ENCODE measurements around the gene IPO13.

Gene IPO13

GRCh38 chr1:43931711-43932660 is 14.8 kb upstream of the IPO13 start:
- DNase-seq: no peak

DNA sequence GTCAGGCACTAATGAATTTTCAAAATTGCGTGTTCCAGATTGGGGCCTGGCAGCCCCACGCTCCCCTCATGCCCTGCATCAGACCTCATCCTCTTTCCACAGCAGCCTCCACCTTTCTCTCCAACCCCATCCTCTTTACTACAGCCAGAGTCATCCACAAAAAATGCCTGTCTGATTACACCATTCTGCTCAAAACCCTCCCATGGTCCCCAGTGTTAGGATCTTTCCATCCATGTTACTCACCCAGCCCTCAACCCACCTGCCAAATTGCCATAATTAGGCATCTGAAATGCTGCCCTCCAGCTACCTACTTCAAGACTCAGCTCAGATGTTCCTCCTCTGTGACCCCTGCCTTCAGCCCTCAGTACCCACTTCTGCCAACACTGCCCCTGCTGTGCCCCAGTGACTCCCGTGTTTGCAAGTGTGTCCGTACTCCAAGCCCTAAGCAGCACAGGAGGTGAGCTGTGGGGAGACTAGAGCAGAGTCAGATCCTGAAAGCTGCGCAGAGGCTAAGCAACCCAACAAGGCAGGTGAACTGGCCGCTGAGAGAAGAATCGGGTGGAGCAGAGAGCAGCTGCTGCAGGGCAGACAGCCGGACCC is 13.9 kb upstream of the IPO13 start:
- no peak for DNase-seq

DNA sequence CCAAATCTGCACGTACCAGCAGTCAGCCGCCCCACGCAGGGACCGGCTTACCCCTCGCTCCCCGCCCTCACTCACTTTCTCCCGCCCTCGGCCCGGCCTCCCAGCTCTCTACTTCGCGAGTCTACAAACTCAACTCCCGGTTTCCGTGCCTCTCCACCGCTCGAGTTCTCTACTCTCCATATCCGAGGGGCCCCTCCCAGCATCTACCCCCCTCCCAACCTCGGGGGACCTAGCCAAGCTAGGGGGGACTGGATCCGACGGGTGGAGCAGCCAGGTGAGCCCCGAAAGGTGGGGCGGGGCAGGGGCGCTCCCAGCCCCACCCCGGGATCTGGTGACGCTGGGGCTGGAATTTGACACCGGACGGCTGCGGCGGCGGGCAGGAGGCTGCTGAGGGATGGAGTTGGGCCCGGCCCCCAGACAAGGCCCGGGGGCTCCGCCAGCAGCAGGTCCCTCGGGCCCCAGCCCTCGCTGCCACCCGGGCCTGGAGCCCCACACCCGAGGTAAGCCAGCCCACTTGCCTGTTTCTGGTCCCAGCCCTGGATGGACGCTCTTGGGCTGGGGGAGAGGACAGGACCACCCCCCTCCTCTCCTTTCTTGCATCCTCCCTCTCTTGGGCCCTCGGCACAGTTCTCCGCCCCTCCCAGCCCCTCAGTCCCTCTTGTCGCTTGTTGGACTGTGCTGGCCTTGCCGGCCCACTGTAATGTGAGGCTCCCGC is 13.2 kb upstream of the IPO13 start, which contains the start of gene ARTN:
Gene ARTN, plus strand, starts transcription at position 416 of the 715 bp plus-strand sequence. CDS start 1,856 bp downstream, outside the sequence.
- no peak for DNase-seq

- peak; percentile 20 for DNase-seq
Observed at GRCh38 chr1:43934101-43934985, 12.4 kb upstream of the IPO13 start.

- DNase-seq: no peak
Observed at GRCh38 chr1:43934986-43935324, 11.8 kb upstream of the IPO13 start.

DNA sequence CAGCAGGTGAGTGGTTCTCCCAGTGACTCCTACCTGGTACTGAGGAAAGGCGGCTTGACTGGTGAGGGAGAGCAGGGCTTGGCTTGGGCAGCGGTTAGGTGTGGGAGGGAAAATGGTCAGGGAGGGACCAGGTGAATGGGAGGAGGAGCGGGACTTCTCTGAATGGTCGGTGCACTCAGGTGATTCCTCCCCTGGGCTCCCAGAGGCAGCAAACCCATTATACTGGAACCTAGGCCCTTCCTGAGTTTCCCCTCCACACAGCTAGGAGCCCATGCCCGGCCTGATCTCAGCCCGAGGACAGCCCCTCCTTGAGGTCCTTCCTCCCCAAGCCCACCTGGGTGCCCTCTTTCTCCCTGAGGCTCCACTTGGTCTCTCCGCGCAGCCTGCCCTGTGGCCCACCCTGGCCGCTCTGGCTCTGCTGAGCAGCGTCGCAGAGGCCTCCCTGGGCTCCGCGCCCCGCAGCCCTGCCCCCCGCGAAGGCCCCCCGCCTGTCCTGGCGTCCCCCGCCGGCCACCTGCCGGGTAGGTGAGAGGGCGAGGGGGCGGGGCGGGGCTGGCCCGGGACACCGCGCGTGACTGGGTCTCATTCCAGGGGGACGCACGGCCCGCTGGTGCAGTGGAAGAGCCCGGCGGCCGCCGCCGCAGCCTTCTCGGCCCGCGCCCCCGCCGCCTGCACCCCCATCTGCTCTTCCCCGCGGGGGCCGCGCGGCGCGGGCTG is 10.9 kb upstream of the IPO13 start:
- DNase-seq: no peak

GRCh38 chr1:43936431-43937151 is 10.2 kb upstream of the IPO13 start:
- DNase-seq: no peak

DNA sequence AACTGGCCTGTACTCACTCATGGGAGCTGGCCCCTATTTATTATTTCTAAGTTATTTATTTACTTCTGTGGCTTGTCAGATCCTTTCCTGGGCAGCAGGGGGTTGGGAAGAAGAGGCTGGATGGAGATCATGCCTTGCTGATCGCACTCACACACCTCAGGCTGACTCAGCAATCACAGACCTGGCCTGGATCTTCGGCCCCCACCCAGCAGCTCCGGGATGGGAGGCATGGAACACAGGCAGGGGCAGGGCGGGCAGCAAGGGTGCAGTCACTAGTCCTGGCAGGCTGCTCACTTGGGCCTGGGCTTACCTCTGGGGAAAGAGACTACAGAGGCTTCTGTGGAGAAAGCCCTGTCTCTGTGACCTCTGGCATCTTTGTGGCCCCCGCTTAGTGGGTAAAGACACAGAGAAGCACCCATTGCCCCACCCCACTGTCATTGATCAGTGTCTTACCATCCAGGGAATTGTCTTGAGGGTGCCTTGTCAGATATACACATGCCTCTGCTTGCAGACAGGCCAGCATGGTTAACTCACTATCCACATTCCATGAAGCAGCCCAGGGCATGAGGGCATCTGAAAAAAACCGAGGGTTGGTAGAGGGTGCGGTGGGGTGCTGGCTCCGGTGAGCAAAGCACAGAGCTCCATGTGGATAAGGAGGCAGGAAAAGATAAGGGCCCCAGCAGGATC is 9.4 kb upstream of the IPO13 start:
- no peak for DNase-seq

DNA sequence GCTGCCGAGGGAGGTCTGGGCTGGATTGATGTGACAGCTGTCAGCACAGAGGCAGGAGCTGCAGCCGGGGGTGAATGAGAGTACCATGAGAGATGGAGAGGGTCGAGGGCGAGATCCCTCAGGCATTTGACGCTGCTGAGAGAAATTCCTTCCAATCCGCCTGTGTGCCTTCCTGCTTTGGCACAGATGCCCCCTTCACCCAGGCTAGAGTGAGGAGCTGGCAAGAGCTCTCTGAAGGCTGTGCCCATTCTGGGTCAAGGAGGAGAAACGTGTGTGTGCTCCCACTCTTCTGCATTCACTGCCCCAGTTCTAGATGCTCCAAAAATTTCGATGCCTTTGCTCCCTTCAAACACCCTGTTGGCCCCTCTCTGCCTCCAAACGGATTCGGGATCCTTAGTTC is 8.4 kb upstream of the IPO13 start:
- no peak for DNase-seq

DNA sequence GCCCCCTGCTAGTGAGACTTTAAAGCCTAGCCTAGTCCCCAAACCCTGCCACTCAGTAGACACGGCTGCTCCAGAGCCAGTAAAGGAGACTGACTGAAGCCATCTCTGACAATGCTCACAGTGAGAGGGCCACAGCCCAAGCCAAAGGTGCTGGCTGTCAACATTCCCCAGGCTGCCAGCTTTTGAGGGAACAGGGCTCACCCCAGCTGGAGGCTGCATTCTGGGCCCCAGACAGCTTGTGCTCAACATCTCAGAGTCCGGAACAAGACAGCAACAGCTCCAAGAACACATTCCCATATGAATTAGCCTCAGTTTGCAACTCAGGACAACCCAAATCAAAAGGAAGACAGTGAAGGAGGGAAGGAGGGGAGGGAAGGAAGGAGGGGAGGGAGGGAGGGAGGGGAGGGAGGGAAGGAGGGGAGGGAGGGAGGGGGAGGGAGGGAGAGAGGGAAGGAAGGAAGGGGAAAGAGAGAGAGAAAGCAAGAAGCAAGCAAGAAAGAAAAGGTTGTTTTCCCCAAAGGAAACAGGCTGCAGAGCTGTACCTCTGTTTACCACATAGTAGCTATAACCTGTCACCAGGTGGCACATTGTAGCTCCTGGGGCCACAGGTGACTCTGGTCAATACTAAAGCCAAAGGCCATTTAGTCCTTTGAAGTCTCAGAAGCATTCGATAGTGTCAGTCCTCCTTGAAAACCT is 7.7 kb upstream of the IPO13 start:
- no peak for DNase-seq

DNA sequence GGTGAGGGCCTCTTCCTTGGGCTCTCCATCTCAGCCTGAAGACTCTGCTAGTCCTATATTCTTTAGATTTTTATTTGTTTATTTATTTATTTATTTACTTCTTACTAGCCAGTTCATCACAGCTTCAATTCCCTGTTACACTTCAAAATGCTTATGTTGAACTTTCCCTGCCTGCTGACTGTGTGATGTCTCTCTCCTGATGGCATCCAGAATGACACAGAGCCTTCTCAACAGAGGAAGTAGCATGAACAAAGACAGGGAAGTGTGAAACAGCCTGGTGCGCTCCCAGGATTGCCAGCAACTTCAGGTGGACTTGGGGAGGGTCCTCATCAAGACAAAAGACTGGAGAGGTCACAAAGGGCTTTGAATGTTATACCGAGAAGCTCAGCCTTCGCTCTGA is 4.3 kb upstream of the IPO13 start:
- no peak for DNase-seq

GRCh38 chr1:43944860-43945259 is 1.9 kb upstream of the IPO13 start:
- DNase-seq: no peak

- no peak for DNase-seq
Observed at GRCh38 chr1:43945674-43946235, 995 bp upstream of the IPO13 start.

GRCh38 chr1:43947061-43947873 is 517 bp downstream of the IPO13 start:
- no peak for DNase-seq

DNA sequence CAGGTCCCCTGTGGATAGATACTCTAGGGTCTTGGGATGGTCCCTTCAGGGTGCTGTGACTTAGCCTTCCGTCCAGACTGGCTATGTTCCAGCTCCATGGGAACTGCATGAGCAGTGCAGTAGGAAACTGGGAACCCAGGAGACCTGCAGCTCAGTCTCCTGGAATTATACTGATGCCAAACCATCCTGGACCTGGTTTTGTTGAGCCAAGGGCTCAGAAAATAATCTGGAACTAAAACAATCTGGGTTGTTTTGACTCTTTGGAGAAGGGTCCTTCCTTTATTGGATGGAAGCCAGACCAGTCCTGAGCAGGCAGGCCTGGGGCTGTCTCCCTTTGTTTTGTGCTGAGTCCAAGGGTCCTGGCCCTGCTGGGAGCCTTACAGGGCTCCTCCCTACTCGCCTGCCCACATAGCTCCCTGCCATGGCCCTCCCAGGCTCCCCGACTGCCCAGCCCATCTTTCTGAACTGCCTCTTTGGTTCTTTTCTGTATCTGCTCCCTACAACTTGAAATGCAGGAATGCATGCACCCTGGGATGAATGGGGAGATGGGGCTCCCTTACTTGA is 1.2 kb downstream of the IPO13 start:
- DNase-seq: no peak

DNA sequence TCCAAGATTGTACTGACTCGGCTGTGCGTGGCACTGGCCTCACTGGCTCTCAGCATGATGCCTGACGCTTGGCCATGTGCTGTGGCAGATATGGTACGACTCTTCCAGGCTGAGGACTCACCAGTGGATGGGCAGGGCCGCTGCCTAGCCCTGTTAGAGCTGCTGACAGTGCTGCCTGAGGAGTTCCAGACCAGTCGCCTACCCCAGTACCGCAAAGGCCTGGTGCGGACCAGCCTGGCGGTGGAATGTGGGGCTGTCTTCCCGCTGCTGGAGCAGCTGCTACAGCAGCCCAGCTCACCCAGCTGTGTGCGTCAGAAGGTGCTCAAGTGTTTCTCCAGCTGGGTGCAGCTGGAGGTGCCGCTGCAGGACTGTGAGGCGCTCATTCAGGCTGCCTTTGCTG is 2.9 kb downstream of the IPO13 start:
- DNase-seq: no peak

DNA sequence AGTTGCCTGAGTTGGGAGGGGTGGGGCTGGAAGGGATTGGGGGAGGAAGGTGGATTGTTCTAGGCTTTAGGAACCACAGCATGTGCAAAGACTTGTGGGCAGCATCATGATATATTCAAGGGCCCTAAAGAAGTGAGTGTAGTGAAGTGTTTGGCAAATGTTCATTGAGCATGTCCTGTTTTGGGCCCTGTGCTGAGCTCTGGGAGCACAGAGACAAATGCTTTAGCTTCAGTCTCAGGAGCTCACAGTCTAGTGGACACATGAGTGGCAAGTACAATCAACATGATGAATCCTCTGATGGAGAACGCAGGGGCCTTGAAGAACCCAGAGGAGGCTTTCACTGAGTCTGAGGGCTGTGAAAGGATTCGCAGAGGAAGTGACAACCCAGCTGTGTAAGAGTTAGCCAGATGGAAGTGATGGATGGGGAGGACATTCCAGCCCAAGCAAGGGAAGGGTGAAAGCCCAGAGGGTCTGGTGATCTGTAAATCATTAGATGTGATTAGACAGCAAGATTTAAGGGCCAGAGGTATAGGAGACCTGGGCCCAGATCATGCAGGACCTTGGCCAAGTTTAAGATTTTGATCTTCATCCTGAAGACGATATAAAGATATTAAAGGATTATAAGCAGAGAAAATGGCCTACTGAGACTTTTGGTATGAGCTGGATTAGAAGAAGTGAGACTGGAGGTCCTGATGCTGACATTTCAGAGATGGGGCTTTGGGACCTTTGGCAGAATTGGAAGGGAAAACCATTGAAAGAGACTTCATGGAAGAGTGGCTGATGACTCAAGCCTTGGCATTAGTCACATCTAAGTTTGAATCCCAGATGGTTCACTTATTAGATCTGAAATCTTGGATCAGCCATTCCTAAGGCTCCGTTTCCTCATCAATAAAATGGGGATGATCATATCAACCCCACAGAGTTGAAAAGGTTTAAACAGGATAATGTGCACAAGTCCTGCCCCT is 4.6 kb downstream of the IPO13 start:
- DNase-seq: no peak

Measured in amniotic stem cell (primary cell).